SU-DHL-6 (cell line): ENCODE data around the gene NFIX.

Source experiments
- CTCF ChIP-seq: fragments of 200-600 bp; sonication (generic); IDR thresholded peaks from one replicate; pipeline ENCODE4 v1.5.1; 2017; ENCODE audit warnings: antibody characterized with exemption, mild to moderate bottlenecking, low read length, moderate library complexity; ENCODE audit not compliant: insufficient read depth, poor library complexity, severe bottlenecking
- EZH2phosphoT487 ChIP-seq: fragments of 200-600 bp; sonication (generic), shearing (Covaris generic); conservative IDR thresholded peaks from 2 replicates; pipeline ENCODE4 v1.6.1; 2018; ENCODE audit warnings: mild to moderate bottlenecking, antibody characterized with exemption, low read length, moderate library complexity, mixed read lengths

DNA sequence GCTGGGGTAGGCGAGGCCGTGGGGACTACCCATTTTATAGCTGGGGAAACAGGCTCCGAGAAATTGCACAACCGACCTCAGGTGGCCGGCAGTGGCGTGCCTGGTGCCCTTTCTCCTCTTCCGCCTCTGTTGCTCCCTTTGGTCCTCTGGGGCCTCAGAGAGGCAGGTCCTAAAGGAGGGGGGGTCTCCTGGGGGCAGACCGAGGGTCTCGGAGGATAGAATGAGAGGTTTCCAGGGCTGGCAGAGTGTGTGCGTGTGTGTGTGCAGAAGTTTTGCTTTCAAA, 143.6 kb downstream of the NFIX start:
- TF ChIP-seq CTCF: no peak
- no peak for TF ChIP-seq EZH2phosphoT487
